ENCODE measurements around the gene RAB11FIP3.

The RAB11FIP3 gene

DNA sequence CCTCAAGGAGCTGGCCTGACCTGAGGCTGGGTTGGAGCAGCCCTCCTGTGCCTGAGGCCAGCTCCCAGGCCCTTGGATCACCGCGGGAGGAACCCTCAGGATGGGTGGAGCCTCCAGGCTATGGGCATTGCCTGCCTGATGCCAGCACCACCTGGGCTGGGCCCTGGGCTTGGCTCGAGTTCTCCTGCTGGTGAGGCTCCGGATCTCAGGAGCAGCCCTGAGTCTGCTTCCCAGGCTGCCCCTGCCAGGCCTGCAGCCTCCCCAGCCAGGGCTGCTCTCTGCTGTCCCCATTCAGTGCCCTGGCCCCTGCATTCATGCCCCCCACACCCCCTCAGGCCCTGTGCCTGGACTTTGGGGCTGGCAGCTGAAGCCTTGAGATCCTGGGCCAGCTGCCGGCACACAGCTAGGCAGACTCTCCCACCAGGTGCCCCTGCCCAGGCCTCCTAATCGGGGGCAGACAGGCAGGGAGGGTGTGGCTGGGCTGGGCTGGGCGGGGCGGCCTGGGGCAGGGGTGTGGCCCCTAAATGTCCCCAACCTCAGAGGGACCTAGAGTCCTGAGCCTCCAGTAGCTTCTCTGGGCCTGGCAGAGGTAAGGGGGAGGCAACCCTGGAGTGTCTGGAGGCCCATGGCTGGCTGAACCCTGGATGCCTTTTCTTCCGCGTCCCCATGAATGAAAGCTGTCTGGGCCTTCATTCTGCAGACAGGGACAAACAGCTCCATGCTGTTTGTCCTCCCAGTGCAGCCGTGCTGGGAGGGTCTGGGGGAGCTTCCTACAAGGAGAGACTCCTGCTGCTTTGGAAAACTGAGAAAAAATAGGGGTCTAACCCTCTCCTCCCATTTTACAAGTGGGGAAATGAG, 143.2 kb downstream of the RAB11FIP3 start:
- no peak for DNase-seq

DNA sequence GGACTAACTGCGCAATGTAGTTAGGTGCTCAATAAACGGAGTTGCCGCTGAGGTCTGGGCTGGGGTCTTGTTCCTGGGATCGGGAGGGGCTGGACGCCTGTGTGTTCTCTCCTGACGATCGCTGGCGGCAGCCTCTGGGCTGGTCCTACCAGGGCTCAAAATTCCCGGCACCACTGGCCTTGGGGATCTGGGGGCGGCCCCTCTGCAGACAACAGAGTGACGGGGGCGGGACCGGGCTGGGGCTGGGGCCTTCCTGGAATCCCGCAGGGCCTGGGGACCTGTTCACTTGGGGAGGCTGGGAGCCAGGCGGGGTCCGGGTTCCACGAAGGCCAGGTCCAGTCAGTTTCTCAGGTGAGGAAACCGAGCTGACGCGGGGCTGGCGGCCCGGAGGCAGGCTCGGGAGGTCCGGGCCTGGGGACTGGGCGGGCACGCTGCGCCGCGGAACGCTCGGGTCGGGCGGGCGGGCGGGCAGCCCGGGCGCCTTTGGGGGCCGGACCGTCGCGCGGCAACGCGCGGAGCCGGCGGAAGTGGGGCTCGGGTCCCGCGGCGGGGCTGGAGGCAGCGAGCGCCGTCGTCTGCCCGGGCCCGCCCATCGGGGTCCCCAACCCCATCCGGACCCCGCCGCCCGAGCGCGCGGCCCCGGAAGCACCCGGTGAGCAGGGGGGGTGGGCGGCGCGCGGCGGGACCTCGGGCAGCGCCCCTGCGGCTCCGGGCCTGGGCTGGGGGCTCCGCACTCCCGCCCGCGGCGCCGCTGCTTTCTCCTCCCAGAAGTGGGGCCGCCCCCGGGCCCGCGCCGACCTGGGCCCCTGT, 144.2 kb downstream of the RAB11FIP3 start, which contains the start of gene PIGQ:
PIGQ (plus strand) TSS at position 524 of the 810 bp plus-strand sequence. CDS start 4,107 bp downstream, outside the sequence.
- DNase-seq: peak; percentile 60 to 87 (median 75)

All from suppressor macrophage (primary cell).